ENCODE measurements around the gene SPRED3. TPM values are rescaled to one million over a fixed set of nuclear protein-coding genes. Genes with fewer than 3 reads are reported as not detected.

Gene SPRED3
- total and polyA plus RNA-seq, 9 of the 15 experiments (the other 6 are each of a cell fraction or from before 2014, with no cell fraction given) = 0.05 to 1.3 (median 0.36) TPM

DNA sequence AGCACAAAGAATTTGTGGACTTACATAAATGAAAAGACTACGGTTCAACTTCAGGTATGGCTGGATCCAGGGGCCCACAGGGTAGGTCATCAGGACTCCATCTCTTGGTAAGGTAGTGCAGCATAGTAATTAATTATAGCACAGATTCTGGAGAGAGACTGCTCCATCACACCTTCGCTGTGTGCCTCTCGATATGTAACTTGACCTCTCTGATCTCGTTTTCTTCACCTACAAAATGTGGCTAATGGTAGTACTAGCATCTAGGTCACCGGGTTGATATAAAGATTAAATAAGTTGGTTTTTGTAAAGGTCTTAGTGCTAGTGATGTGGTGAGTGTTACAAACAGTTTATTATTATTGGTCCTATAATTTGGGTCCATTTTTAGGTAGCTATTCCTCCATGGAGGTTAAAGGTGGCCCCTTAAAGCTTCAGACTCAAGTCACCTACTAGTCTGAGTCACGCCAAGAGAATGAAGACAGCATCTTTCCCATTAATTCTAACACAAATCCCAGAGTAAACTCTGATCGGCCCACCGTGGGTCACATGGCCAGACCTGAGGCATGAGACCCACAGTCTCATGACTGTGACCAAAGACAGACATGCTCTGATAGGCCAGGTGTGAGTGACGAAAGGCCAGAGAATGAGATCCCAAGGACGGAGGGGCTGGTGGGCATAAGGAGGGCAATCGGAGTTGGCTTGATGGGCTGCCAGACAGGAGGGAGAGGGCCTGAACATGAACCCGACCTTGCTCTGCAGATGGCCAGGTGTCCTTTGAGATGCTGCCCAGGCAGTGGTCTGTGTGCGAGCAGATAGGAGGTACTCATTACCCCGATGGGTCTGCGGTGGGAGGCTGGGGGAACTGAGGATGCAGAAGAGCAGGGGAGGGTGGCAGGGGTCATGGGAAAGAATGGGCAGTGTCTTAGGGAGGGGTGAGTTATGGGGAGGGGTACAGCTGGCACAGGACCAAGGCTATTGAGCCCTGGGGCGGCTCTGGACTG, 32.5 kb upstream of the SPRED3 start (continued):
- TF ChIP-seq, protein P1, sequence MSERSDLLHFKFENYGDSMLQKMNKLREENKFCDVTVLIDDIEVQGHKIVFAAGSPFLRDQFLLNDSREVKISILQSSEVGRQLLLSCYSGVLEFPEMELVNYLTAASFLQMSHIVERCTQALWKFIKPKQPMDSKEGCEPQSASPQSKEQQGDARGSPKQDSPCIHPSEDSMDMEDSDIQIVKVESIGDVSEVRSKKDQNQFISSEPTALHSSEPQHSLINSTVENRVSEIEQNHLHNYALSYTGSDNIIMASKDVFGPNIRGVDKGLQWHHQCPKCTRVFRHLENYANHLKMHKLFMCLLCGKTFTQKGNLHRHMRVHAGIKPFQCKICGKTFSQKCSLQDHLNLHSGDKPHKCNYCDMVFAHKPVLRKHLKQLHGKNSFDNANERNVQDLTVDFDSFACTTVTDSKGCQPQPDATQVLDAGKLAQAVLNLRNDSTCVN (CRISPR knock-in tag; IDR thresholded peaks at IDR 0.05) = no peak
- TF ChIP-seq TEAD4 (IDR thresholded peaks at IDR 0.05; ENCODE audit: low read length) (no peak), TEAD4 (CRISPR knock-in tag; IDR thresholded peaks at IDR 0.05; ENCODE audit: borderline replicate concordance) (no peak), RBM25 (IDR thresholded peaks at IDR 0.05; ENCODE audit: low read depth, low read length, severe bottlenecking) (peak; percentile 86), SMAD3 (CRISPR knock-in tag; conservative IDR thresholded peaks at IDR 0.05) (no peak)
- TF ChIP-seq, protein P2, sequence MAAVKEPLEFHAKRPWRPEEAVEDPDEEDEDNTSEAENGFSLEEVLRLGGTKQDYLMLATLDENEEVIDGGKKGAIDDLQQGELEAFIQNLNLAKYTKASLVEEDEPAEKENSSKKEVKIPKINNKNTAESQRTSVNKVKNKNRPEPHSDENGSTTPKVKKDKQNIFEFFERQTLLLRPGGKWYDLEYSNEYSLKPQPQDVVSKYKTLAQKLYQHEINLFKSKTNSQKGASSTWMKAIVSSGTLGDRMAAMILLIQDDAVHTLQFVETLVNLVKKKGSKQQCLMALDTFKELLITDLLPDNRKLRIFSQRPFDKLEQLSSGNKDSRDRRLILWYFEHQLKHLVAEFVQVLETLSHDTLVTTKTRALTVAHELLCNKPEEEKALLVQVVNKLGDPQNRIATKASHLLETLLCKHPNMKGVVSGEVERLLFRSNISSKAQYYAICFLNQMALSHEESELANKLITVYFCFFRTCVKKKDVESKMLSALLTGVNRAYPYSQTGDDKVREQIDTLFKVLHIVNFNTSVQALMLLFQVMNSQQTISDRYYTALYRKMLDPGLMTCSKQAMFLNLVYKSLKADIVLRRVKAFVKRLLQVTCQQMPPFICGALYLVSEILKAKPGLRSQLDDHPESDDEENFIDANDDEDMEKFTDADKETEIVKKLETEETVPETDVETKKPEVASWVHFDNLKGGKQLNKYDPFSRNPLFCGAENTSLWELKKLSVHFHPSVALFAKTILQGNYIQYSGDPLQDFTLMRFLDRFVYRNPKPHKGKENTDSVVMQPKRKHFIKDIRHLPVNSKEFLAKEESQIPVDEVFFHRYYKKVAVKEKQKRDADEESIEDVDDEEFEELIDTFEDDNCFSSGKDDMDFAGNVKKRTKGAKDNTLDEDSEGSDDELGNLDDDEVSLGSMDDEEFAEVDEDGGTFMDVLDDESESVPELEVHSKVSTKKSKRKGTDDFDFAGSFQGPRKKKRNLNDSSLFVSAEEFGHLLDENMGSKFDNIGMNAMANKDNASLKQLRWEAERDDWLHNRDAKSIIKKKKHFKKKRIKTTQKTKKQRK (IDR thresholded peaks at IDR 0.05; ENCODE audit: borderline replicate concordance, low read depth, low read length) = no peak
- TF ChIP-seq, protein P3, sequence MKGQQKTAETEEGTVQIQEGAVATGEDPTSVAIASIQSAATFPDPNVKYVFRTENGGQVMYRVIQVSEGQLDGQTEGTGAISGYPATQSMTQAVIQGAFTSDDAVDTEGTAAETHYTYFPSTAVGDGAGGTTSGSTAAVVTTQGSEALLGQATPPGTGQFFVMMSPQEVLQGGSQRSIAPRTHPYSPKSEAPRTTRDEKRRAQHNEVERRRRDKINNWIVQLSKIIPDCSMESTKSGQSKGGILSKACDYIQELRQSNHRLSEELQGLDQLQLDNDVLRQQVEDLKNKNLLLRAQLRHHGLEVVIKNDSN (CRISPR knock-in tag; IDR thresholded peaks at IDR 0.05) = peak; percentile 58
- TF ChIP-seq, protein P4, sequence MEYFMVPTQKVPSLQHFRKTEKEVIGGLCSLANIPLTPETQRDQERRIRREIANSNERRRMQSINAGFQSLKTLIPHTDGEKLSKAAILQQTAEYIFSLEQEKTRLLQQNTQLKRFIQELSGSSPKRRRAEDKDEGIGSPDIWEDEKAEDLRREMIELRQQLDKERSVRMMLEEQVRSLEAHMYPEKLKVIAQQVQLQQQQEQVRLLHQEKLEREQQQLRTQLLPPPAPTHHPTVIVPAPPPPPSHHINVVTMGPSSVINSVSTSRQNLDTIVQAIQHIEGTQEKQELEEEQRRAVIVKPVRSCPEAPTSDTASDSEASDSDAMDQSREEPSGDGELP (CRISPR knock-in tag; IDR thresholded peaks at IDR 0.05; ENCODE audit: borderline replicate concordance) = no peak
